Stimulated activated CD8-positive, alpha-beta memory T cell treated with anti-CD3 and anti-CD28 coated beads, Interleukin-7, amount 100 ng/mL, for 4 hours (primary cell): ENCODE measurements around the gene SETD1A.
"Not testable (repeated sequence)": the region's sequence is repeated elsewhere in the genome, so short reads cannot be mapped to it uniquely, and the experiment has no call there.

Experiments used
- DNase-seq, 2 donors: peaks; one replicate each; pipeline ENCODE4 v3.0.0-alpha.2; 2020; ENCODE audit warnings: low read depth in 2 of 2

Gene SETD1A

GRCh38 chr16:30998852-30999761 is 41.6 kb downstream of the SETD1A start:
- no peak for DNase-seq

DNA sequence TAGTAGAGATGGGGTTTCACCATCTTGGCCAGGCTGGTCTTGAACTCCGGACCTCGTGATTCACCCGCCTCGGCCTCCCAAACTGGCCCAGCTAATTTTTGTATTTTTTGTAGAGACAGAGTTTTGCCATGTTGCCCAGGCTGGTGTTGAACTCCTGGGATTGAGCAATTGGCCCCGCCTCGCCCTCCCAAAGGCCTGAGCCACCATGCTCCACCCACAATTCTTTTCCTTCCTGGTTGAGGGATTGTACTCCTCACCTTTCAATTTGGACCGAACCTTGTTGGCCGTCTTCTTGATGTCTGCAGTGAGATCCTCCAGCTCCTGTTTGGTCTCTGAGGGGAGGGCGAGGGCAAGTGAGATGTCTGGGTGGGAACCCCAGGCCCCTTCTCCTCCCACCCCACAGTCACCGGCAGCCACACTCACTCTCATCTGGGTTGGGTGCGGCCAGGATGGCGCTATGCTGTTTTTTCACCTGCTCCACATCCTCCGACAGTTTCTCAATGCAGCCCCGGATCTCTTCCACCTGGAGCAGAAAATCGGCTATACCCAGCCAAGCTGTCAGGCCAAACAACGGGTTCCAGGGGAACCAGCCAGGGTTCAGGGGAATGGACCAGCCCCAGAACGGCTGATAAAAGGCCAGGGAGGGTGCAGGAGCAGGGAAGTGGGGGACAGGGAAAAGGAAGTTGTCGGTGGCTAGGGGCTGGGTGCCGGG is 43.3 kb downstream of the SETD1A start:
- DNase-seq, result no peak

- DNase-seq, result no peak
Observed at GRCh38 chr16:31001507-31002249, 44.1 kb downstream of the SETD1A start.

DNA sequence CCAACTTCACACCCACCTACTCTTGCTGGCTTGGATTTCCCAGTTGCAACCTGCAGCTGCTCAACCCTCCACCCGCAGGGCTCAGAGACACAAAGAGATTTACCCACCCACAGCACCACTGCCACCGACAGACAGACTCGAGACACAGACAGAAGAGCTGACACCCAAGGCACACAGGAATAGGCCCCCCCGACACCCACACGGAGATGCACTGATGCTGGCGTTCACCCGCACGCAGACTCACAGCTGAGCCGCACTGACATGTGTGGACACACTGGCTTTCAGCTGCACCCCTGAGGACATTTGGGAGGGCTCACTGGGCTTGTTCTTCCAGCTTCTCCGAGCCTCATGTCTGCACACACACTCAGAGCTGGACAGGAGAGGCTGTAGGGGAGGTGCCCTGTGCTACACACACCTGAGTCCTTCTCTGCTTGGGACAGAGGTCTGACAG is 44.7 kb downstream of the SETD1A start:
- DNase-seq, result no peak

DNA sequence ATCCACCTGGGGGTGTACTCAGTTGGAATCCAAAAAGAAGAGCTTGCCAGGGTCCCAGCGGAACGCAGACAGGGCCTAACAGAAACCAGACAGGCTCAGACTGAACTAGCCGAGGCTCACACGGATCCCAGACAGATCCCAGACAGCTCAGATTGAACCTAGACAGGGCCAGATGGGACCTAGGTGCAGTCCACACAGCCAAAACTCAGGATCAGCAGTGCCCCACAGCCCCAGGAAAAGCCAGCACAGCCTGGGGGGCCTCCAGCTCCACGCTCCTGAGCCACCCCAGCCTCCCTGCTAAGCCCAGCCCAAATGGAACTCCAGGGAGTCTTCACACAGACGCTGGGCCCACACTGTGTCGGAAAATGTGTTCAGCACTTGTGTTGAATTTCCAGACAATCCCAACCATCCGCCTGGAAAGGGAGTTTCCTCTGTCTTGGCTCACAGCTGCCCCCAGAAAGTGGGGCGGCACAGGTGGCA is 45.3 kb downstream of the SETD1A start:
- DNase-seq, result no peak

DNA sequence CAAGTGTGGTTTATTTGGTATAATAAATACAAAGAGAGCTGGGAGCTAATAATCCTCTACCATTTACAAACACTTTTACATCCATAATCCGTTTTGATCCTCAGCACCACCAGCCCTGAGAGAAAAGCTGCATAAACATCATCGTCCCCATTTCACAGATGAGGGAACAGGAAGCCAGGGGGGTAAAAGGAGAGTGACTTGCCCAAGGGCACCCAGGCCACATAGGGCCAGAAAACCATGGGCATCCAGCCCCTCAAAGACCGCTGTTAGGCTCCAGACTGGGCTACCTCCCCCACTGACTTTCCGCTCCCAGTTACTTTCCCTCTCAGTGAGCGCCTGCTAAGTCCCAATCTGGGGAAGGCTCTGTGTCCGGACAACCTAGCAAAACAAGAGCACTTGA is 46.2 kb downstream of the SETD1A start:
- DNase-seq, result no peak

DNA sequence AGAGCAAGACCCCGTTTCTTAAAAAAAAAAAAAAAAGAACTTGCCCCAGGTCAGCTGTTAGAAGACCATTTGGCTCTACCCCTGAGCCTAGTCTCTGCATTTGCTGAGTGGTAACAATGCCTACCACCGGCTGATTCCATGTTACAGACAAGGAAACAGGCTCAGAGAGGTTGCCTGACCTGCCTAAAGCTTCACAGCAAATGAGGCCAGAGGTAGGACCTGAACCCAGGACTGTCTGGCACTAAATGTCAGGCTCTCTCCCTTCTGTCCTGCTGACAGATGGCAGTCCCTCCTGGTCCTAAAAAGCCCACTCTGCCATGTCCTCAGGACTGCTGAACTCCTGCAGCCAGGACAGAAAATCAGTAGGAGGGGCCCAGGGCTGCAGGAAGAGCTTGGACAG is 47.1 kb downstream of the SETD1A start:
- DNase-seq, result no peak

- no peak for DNase-seq
Observed at GRCh38 chr16:31005350-31006085, 48.0 kb downstream of the SETD1A start.

- DNase-seq, result no peak
Observed at GRCh38 chr16:31006086-31006385, 48.5 kb downstream of the SETD1A start.

- no peak for DNase-seq
Observed at GRCh38 chr16:31006589-31006988, 49.0 kb downstream of the SETD1A start.

- DNase-seq, result no peak
Observed at GRCh38 chr16:31007684-31008083, 50.1 kb downstream of the SETD1A start.

GRCh38 chr16:31008149-31008548 is 50.6 kb downstream of the SETD1A start:
- DNase-seq, result no peak

- DNase-seq, result no peak
Observed at GRCh38 chr16:31008551-31008950, 51.0 kb downstream of the SETD1A start.

GRCh38 chr16:31009120-31009519 is 51.6 kb downstream of the SETD1A start:
- no peak for DNase-seq

- no peak for DNase-seq
Observed at GRCh38 chr16:31009894-31010584, 52.5 kb downstream of the SETD1A start.

DNA sequence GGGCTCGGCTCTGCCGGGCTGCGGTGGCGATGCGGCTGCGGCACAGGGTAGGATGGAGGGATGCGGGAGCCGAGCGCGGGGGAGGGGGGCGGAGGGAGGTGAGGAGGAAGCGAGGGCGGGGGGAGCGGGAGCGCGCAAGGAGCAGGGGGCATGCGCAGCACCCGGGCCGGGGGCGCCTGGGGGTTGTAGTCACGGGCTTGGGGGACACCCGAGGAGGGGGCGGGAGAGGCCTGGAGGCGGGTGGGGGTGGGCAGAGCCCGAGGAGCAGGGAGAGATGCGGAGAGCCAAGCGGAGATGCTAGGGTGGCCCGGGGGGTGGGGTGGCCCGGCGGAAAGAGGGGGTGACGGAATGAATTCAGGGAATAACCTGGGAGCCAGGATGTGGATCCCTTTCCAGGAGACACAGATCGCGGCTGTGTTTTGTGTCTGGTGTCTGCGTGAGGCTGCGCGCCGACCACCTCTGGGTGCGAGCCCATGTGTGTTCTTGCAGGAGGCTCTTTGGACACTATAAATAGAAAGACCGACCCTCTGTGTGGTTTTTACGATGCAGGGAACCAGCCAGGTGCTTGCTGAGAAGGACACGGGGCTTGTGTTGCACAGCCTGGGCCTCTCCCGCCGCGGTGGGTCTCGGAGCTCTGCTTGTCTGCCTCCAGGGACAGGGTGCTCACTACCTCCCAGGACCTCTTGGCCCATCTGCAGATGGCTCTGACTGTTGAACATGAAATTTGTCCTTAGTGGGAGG is 53.2 kb downstream of the SETD1A start, which contains the start of gene STX1B:
Gene STX1B (minus strand): TSS at position 54 of the 741 bp plus-strand sequence. CDS start 242 bp downstream, outside the sequence.
- DNase-seq, result peak in 1 of 2 donors; percentile 52

- DNase-seq, result not testable (repeated sequence)
Observed at GRCh38 chr16:31011815-31012214, 54.3 kb downstream of the SETD1A start.

GRCh38 chr16:31013292-31013691 is 55.7 kb downstream of the SETD1A start:
- not testable (repeated sequence) for DNase-seq

DNA sequence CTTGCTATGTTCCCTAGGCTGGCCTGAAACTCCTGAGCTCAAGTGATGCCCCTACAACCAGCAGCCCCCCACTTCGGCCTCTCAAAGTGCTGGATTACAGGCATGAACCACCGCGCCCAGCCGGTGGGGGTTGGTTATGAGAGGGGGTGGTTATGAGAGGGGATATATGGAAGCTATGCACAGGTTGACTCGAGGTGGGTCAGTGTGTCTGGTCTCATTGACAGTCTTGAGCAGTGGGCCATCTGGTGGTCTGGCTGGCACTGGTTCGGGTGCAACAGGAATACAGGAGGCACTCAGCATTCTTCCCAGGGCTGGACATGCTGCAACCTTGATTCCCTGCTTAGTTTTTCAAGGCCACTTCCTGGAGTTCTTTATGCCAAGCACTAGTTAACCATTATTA is 58.5 kb downstream of the SETD1A start:
- DNase-seq, result no peak

DNA sequence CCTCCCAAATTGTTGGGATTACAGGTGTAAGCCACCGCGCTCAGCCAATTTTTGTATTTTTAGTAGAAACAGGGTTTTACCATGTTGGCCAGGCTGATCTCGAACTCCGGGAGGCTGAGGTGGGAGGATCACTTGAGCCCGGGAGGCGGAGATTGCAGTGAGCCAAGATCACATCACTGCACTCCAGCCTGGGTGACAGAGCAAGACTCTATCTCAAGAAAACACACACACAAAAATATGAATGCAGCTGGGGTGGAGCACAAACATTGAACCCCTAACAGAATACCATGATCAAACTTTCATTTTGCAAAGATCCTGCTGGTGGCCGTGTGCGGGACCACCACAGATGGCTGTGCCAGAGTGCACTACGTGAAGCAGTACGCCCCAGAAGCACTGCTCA is 60.2 kb downstream of the SETD1A start:
- DNase-seq, result not testable (repeated sequence)
